Astrocyte of the cerebellum (primary cell): ENCODE measurements around the gene FSHR.

ENCODE experiments used
- DNase-seq: peaks from one replicate; pipeline ENCODE4 v3.0.0-alpha.2; 2011; ENCODE audit warnings: low read depth
- H3K4me3 ChIP-seq: 2 replicates; pipeline ENCODE4 v1.5.1; 2011; ENCODE audit warnings: mild to moderate bottlenecking, low read depth, low read length, moderate library complexity
- in situ Hi-C: cut with HindIII; loops from 2 replicates; pipeline ENCODE4 v1.10.0; 2017; ENCODE audit warnings: low sequenced_read_pairs
- TF ChIP-seq, protein P1 (sequence below): IDR thresholded peaks from 2 replicates; pipeline ENCODE4 v1.5.1; 2012; ENCODE audit warnings: low read length, low read depth, moderate library complexity, mild to moderate bottlenecking; ENCODE audit errors: missing control alignments

Gene FSHR

DNA sequence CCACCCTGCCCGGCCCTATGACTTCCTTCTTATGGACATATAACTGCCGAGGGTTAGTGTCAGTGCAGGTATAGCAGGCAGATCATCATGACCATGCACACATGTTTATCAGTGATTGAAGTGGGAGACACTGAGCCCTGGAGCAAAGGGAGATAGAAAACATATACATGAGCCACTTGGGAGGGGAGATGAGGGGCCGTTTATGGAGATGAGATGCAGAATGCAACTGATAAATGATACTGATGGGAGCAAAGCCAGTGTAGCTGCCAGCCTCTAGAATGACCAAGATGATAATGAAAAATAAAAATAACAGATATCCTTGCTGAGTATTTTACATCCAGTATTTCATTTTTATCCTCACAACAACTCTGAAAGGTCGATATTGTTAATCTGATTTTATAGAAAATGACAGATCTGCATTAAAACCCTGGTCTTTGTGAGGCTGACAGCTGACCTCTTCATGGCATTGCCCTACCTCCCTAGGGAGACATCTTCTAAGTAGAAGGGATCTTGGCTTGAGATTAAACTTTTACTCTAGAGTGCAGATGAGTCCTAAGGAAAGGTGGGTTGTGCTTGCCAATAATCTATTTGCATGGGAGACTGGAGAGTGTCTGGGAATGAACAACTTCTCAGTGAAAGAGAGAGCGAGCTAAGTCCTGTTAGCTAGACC is 220.4 kb downstream of the FSHR start:
- DNase-seq, result no peak
- in situ Hi-C loops, result no loop called here
- TF ChIP-seq, protein P1, sequence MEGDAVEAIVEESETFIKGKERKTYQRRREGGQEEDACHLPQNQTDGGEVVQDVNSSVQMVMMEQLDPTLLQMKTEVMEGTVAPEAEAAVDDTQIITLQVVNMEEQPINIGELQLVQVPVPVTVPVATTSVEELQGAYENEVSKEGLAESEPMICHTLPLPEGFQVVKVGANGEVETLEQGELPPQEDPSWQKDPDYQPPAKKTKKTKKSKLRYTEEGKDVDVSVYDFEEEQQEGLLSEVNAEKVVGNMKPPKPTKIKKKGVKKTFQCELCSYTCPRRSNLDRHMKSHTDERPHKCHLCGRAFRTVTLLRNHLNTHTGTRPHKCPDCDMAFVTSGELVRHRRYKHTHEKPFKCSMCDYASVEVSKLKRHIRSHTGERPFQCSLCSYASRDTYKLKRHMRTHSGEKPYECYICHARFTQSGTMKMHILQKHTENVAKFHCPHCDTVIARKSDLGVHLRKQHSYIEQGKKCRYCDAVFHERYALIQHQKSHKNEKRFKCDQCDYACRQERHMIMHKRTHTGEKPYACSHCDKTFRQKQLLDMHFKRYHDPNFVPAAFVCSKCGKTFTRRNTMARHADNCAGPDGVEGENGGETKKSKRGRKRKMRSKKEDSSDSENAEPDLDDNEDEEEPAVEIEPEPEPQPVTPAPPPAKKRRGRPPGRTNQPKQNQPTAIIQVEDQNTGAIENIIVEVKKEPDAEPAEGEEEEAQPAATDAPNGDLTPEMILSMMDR, result no peak
- no peak overlapping the region for H3K4me3 ChIP-seq

DNA sequence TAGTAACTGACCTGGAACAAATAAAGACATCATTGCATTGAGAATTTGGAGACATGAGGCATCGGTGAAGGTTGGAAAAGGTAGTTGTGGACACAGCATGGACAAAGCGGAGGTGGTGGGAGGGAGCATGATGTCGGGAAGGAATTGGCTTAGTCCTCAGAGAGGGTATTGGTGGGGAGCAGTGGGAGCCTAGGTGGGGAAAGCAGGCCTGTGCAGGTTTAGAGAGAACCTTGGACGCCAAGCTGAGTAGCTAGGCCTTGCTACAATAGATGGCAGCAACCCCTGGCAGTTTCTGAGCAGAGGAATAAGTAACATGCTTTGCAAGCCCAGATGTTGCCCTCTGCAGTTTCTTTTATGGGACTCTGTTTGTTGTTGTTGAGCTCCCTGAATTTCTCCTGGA is 221.6 kb downstream of the FSHR start:
- in situ Hi-C loops, result no loop called here
- no peak for DNase-seq
- H3K4me3 ChIP-seq, result no peak overlapping the region
- TF ChIP-seq, protein P1, result no peak

DNA sequence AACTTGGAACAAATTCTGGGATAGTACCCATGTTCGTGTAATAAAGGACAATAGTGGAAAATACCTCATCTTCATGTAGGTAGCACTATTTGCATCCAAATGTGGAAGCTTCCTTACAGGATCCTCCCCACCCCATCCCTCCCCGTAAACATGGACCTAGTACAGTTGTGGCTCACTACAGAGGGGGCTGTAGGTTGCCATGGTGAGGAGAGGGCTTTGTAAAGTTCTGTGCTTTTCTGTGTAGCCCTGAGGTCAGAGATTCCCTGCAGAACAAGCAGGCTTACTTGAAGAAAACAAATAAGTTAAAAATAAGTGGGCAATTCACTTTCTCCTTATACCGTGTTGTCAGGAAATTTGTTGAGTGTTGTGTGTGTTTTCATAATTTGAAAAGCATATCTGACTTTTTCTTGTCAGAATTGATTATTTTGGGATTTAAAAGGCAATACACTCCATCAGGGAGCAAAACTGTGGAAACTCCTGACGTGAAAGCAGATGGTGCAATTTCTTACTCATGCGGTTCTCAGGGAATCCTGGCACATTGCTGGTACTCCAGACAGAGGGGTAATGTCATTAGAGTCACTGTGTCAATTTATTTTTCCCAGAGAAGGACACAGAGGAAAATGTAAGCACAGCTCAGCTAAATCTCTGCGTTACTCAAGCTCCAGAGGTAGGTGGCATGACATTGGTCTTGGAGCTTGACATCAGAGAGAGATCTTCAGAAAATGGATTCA is 224.6 kb downstream of the FSHR start:
- H3K4me3 ChIP-seq, result no peak overlapping the region
- TF ChIP-seq, protein P1, result no peak
- in situ Hi-C loops, result no loop called here
- no peak for DNase-seq

DNA sequence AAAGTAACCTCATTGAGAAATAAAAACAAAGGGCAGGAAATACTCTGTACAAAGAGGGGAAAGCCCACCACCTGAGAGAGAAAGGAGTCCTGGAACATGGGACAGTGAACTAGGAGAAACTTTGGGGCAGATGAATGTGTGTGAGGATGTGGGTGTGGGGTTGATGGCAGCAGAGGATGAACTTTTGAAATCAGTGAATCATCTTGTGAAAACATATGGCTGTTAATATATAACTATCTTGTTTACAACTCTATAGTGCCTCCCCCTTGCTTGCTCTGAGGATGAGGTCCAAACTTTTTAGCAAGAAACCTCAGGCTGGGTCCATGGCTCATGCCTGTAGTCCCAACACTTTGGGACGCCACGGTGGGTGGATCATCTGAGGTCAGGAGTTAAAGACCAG is 227.0 kb downstream of the FSHR start:
- TF ChIP-seq, protein P1, result no peak
- in situ Hi-C loops, result no loop called here
- no peak overlapping the region for H3K4me3 ChIP-seq
- DNase-seq, result no peak

DNA sequence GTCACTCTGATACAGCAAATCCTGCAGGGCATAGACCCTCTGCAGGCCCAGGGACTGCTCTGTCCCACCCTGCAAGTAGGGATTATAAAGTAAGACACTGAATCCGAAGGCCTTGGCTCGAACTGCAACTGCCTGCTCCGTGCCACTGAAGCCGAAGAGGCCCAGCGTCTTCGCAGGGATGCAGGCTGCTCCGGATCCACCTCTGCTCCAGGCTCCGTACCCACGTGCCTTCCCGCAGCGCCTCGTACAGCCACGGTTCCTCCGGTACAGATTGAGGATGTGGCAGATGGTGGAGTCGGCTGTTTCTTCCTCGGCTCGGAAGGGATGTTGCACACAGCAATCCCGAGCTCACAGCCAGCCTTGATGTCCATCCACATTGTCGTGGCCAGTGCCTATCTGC is 238.4 kb downstream of the FSHR start:
- DNase-seq, result no peak
- H3K4me3 ChIP-seq, result no peak overlapping the region
- TF ChIP-seq, protein P1, result no peak
- in situ Hi-C loops, result no loop called here

DNA sequence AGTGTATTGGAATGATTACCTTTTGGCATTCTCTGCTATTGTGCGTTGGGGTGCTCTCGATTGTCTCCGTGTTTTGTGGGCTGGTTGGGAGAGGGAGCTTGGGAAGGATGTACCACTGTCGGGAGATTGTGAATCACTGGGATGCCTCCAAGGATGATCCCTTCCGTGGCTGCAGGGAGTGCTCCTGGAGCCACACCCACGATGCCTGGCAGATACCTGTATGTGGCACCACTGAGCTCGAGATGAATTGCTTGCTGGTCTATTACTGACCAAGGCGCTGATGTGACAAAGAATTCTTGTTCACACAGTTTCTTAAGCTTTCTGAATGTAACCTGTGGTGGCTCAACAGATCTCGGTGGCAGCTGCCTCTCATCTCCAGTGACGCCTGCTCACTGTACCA is 239.1 kb downstream of the FSHR start:
- TF ChIP-seq, protein P1, result no peak
- no peak overlapping the region for H3K4me3 ChIP-seq
- in situ Hi-C loops, result no loop called here
- DNase-seq, result no peak
